MV-4-11 (cell line): ENCODE measurements around the gene TLCD2.
"Not testable (repeated sequence)": the region's sequence is repeated elsewhere in the genome, so short reads cannot be mapped to it uniquely, and the experiment has no call there.

Experiments used
- DNase-seq: peaks from one replicate; lab custom pipeline; 2025; lab: John Stamatoyannopoulos, UW

TLCD2 gene

GRCh38 chr17:1735834-1736347 is 25.7 kb upstream of the TLCD2 start:
- no peak for DNase-seq

GRCh38 chr17:1735418-1735817 is 25.2 kb upstream of the TLCD2 start:
- no peak for DNase-seq

GRCh38 chr17:1733759-1734158 is 23.6 kb upstream of the TLCD2 start:
- DNase-seq: no peak

- DNase-seq: no peak
Observed at GRCh38 chr17:1732833-1733321, 22.7 kb upstream of the TLCD2 start.

- no peak for DNase-seq
Observed at GRCh38 chr17:1732241-1732832, 22.2 kb upstream of the TLCD2 start.

GRCh38 chr17:1731194-1731506 is 21.0 kb upstream of the TLCD2 start:
- no peak for DNase-seq

GRCh38 chr17:1730326-1731193 is 20.4 kb upstream of the TLCD2 start:
- peak; percentile 44 for DNase-seq

GRCh38 chr17:1729966-1730325 is 19.8 kb upstream of the TLCD2 start:
- no peak for DNase-seq

- no peak for DNase-seq
Observed at GRCh38 chr17:1727876-1728630, 17.9 kb upstream of the TLCD2 start.

- no peak for DNase-seq
Observed at GRCh38 chr17:1727258-1727789, 17.1 kb upstream of the TLCD2 start.

GRCh38 chr17:1726626-1727257 is 16.6 kb upstream of the TLCD2 start:
- DNase-seq: no peak

- no peak for DNase-seq
Observed at GRCh38 chr17:1725642-1726511, 15.7 kb upstream of the TLCD2 start.

- DNase-seq: no peak
Observed at GRCh38 chr17:1724869-1725641, 14.9 kb upstream of the TLCD2 start.

- peak; percentile 75 for DNase-seq
Observed at GRCh38 chr17:1724351-1724868, 14.2 kb upstream of the TLCD2 start, which contains the start of gene WDR81. TSS of gene WDR81 (plus strand) at chr17:1724704. CDS start at chr17:1724960, 256 bp downstream.

GRCh38 chr17:1722022-1722421 is 11.8 kb upstream of the TLCD2 start:
- not testable (repeated sequence) for DNase-seq

- DNase-seq: peak; percentile 31
Observed at GRCh38 chr17:1720856-1721386, 10.7 kb upstream of the TLCD2 start.

GRCh38 chr17:1718362-1719165 is 8.4 kb upstream of the TLCD2 start:
- DNase-seq: no peak

GRCh38 chr17:1716912-1717695 is 6.9 kb upstream of the TLCD2 start:
- peak; percentile 98 for DNase-seq
